T-helper 2 cell (primary cell): ENCODE measurements around the gene HSPA1L.

ENCODE experiments used
- DNase-seq, 5 experiments: peaks; one replicate each; pipeline versions ENCODE4 v3.0.0 to v3.0.0-alpha.2; 2012 to 2022

The HSPA1L gene

DNA sequence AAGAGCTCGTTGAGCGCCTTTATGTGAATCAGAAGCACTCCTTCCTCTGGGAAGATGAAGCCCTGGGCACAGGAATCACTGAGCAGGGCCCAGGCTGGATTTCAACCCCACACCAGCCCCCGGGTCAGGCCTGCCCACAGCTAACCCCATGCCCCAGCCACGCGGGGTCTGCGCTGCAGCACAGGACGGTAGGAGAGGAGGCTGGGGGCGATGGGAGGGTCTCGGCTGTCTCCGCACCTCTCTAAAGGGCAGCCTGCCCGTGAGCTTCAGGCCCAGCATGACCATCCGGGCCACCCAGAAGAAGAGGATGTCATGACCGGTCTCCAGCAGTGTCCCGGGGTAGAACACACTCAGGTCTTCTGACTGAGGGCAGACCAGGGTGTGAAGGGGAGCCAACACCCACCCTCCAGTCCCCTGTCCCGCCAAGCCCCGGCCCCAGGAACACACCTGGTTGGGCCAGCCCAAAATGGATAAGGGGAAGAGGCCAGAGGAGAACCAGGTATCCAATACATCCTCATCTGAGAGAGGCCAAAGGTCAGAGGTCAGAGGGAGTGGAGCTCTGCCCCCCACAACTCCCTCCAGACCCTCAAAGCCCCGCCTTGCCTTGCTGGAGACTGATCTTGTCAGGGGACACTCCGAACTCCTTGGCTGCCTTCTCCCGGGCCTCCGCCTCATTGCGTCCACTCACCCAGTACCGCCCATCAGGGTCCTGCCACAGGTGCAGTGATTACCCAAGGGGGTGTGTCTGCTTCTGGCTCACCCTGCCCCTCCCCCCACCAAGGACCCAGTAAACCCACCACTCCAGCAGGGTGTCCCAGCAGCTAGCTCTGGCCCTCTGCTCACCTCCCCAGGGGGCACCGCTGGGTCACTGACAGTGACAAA is 33.6 kb downstream of the HSPA1L start:
- no peak for DNase-seq

DNA sequence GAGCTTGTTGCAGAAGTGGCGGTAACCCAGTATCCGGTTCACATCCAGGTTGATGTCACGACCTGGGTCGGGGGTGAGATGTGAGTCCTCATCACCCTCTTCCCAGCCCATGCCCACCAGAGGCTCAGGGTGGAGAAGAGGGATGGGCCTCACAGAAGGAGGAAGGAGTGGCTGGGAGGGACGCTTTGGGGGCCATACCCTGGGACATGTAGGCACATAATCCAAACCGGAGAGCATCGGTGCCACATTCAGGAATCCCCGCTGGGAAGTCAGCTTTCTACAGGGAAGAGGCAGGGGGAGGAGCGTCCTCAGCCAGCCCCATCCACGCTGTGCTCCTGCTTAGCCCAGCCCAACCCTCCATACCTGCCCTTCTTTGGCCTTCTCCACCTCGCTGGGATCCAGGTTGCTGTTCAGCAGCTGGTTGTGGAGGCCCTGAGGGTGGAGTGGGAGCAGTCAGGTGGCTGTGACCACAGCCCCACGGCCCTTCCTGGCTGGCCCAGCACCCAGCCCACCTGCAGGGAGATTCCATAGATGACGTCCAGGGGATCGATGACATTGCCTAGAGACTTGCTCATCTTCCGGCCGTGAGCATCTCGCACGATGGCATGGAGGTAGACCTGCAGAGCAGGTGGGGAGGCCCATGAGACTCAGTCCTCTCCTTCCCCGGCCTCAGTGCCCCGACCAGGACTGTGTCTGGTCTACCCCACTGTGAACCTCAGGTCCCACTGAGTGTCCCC is 34.4 kb downstream of the HSPA1L start:
- no peak for DNase-seq

DNA sequence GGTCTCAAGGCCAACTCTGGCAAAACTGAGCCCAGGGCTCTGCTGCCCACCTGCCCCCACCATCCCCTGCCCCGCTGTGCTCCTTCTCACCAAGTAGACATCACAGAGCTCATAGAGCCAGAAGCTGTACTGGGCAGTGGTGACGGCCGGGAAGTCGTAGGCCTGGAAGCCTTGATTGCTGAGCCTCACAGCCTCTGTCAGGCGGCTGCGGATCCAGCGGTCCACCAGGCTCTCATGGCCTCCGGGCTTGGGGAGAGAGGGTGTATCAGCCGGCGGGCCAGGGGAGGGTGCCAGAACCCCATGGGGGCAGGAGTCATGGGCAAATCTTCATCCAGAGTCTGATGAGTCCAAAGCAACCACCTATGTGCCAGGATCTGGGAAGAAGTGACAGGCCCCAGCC is 35.2 kb downstream of the HSPA1L start:
- DNase-seq = no peak

DNA sequence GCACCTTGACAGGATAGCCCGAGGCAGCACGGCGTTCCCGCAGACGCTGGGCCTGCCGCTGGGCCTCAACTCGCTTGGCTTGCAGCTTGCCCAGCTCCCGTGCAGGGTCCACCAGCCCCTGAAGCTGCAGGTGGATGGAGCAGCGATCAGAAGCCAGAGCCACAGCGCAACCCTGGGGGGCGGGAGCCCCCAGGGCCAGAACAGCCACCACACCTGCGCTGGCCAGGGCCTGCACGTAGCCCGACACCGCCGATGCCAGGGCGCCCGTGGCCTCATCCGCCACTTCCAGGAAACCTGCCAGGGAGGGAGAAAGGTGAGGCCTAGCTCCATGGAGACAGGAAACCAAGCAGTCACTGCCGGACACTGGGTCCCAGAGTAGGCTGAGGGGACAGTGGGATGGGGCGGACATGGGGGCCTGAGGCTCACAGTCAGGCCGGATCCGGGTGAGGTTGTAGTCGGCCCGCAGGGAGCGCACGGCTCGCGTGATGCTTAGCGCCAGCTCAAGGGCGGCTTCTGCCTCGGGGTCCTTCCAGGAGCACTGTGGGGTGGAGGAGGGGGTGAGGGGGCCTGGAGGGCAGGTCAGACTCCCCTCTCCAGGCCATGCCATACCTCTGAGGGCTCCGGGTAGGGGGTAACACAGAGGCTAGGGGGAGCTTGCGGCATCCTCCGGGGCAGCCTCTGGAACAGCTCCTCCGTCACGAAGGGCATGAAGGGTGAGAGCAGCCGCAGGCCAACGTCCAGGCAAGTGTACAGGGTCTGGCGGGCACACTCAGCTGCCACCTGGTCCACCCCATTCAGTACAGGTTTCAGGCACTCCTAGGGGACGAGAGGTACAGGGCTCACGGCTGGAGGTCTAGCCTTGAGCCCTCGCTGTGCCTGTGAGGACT is 35.8 kb downstream of the HSPA1L start:
- no peak for DNase-seq

DNA sequence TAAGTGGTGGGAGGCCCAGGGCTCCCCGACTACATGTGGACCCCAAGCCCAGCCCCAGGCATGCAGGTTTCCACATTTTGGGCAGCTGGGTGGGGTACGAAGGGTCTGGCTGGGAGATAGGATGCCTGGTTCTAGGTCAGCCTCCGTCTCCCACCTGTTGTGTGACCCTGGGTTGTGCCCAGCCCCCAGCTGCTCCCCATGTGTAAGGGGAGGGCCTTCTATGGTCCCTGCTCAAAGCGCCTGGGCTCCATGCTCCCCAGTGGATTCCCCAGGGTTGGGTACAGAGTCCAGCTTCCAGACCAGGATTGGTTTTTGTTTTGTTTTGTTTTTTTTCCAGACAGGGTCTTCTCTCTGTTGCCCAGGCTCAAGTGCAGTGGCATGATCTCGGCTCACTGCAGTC is 36.9 kb downstream of the HSPA1L start:
- no peak for DNase-seq

DNA sequence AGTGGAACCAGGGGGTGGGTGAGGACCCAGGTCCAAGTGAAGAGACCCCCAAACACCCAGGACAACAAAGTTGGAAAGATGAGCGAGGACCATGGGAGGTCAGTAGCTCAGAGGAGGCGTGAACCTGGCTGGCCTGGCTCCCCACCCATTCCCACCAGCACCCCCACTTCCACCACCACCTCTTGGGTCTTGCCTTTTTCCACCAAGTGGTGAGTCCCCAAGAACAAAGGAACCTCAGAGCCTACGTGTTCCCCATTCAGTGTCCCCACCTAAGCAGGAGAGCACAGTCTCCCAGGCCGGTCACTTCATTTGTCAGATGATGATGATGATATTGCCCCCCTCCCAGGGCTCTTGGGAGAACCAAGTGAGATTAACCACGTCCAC is 37.4 kb downstream of the HSPA1L start:
- no peak for DNase-seq

DNA sequence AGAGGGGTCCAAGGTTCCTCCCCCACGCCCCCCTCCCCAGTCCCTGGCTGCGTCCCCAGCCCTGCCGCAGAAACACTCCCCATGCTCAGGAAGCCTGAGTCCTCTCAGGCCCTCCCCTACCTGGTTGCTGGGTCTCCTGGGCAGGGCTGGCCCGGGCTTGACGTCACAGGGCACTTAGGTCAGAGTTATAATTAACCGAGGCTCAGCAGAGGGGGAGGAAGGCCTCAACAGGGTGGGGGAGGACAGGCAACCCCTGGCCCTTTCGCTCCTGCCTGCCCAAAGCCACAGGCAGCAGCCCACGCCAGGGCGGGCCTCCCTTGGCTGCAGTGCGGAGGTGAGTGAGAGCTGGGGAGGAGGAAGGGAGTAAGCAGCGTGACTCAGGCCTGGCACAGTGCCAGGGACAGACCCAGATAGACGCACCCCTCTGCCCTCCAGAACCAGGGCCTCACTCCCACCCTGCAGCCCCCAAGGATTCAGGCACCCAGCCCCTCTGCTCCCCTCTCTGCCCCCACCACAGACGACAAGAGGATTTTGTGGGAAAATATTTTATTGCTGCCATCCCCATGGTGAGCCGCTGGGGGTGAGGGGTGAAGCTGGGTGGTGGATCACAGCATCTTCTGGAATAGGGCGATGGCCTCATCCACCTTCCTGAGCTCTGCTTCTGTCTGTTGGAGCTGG is 38.0 kb downstream of the HSPA1L start, which contains the start of gene VWA7:
VWA7 (minus strand) TSS at position 340 of the 678 bp plus-strand sequence. CDS start 549 bp downstream, outside the sequence.
- peak in 4 of 5 experiments; percentile 46 to 79 (median 65) for DNase-seq

DNA sequence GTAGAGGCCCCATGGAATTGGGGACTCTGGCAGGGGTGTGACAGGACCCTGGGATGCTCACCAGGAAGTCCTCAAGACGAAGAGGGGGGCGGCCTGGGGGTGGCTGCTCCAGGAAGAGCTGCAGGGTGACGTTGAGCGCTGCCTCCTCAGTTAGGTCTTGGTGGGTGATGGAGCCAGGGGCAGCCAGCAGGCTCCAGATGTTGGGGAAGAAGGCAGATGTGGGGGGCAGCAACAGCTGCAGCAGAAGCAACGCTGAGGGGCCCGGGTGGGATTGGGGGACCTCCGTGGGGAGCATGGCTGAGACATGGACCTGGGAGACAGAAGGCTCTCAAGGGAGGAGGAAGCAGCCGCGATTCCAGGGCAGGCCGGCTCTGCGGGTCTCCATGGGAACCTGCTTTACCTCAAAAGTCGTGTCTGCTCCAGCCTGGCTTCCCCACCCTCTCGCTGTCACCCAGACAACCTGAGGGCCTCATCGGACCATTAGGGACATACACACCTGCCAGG is 38.5 kb downstream of the HSPA1L start:
- no peak for DNase-seq

DNA sequence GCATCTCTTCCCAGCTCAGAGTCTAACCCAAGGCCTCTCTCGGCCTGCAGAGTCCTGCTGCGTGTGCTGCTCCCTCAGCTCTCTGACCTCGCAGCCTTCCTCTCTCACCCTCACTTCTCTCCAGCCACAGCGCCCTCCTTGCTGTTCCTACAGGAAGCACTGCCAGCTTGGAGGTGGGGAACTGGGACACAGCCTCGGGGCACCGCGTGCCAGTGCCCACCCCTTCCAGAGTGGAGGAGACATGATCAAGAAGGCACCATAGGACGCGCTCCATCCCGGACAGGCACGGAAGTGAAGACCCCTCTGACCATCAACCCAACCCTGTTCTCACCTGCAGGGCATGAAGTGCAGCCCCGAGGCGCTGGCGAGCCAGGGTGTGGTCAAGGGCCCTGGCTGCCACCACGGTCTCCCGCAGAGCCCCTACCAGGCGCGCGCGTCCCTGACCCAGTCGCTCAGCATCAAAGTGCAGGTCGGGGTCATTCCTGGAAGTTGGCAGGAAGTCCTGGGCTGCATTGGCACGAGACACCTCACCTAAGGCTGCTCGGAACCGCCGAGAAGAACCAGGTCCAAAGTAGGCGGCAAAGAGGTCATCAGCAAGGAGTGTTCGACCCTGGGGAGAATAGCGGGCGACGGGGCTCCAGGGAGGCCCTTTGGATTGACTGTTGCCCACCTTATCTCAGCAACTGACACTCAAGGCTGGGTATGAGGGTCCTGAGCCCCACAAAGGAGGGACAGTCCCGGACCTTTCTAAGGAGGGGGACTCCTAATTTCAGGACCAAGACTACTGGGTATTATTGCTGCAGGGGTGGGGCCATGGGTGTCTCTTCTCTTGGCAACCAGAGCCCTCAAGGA is 39.2 kb downstream of the HSPA1L start:
- no peak for DNase-seq

DNA sequence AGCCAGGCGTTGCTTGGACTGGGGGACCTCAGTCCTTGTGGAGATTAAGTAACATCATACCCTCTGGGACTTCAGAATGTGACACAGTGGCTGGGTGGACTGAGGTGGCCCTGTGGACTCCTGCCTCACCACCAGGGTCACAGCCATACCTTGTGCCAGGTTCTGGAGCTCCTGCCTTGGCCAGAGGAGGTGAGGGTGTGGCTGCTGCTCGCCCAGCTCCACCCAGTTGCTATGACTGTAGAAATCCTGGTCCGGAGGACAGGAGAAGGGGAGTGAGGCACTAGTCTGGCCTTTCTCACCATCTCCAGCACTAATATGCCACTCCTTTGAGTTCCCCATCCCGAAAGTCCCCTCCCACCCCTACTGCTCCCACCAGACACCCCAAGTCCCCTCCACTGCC is 39.9 kb downstream of the HSPA1L start:
- no peak for DNase-seq

DNA sequence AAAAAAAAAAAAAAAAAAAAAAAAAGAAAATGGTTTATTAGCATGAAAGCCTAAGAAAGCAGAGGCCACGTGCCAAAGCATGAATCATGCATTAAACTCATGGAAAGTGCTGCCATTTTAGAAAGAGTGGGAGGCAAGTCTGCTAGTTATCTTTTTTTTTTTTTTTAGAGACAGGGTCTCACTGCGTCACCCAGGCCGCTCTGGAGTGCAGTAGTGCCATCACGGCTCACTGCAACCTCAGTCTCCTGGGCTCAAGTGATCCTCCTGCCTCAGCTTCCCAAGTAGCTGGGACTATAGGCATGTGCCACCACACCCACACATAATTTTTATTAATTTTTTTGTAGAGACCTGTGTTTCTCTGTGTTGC is 43.1 kb downstream of the HSPA1L start:
- DNase-seq = no peak

DNA sequence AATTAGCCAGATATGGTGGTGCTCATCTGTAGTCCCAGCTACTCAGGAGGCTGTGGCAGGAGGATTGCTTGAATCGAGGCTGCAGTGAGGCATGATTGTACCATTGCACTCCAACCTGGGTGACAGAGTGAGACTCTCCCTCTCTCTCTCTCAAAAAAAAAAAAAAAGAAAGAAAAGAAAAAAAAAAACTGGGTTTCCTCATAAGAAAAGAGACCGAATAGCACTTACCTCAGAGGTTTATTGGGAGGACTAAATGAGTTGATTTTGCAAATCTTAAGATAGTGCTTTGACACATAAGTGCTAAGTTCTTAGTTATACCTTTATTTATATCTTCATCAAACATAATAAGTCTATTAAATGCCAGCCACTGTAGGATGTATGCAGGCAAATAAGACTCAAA is 44.2 kb downstream of the HSPA1L start:
- DNase-seq = no peak

DNA sequence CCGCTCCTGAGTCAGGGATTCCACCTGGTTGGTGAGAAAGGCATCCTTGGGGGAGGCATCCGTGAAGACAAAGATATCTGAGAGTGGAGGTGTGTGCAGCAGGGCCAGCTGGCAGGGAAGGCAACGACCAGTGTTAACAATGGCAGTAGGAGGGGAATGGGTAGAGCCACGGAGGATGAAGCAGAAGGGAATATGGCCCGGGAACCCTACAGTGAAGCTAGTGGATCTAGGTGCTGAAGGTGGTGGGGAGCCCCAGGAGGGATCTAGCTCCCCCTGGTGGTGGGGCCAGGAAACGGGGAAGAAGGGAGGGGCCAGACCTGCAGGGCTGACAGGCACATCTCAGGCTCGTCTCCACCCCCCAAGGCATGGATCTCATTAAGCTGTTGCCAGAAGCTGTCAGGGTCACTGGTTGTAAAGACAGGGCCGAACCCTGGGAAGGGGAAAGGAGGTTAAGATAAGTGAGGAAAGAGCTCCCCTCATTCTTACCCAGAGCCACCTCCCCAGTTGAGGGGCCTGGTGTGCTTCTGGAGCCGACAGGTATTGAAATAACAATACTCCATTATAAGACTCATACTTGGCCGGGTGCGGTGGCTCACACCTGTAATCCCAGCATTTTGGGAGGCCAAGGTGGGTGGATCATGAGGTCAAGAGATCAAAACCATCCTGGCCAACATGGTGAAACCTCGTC is 45.3 kb downstream of the HSPA1L start:
- DNase-seq = peak; percentile 59 to 81 (median 72)

DNA sequence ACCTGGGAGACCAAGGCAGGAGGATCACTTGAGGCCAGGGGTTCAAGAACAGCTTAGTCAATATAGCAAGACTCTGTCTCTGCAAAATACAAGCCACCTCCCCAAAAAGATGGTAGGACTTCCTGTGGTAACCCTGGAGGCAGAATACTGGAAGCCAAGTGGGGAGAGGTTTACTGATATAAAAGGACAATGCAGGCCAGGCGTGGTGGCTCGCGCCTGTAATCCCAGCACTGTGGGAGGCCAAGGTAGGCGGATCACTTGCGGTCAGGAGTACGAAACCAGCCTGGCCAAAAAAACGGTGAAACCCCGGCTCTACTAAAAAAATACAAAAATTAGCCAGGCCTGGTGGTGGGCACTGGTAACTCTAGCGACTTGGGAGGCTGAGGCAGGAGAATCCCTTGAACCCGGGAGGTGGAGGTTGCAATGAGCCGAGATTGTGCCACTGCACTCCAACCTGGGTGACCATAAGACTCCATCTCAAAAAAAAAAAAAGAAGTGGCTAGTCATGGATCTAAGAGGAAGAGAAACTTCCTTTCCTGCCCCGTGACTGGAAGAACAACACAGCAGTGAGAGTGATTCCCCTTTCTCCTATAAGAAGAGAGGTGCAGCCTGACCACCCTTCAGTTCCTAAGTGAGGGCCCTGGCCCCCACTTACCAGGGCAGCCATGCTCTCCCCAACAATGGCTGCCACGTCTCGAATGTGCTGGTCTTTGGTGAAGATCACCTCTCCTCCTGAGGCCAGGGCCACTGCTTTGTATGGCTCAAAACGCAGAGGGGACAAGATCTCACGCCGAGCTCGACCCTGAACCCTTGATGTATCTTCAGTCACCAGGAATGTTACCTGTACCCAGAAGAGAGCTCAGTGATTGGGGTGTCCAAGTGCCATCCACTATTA is 46.5 kb downstream of the HSPA1L start:
- no peak for DNase-seq

DNA sequence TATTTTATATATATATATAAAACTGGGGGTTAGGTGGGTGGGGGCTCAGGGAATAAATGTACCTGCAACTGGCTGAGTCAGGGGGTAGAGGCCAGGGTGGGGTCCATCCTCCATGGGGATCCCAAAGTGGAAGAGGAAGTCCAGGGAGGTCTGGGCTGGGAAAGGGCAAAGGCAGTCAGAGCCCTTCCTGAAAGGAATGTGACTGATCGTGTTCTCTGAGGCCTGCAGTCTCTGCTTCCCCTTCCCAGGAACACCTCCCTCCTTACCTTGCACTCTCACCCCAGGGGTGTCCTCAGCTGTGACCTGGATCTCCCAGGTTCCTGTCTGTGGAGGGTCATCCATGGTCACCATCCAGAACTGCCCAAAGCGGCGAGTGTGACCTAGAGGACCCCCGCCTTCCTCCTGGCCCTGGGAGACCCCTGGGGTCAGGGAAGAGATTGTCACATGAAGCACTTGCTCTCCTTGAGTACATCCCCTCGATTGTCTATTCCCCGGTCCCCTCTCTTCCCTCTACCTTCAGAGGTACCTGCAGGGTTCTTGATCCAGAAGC is 47.9 kb downstream of the HSPA1L start:
- no peak for DNase-seq

DNA sequence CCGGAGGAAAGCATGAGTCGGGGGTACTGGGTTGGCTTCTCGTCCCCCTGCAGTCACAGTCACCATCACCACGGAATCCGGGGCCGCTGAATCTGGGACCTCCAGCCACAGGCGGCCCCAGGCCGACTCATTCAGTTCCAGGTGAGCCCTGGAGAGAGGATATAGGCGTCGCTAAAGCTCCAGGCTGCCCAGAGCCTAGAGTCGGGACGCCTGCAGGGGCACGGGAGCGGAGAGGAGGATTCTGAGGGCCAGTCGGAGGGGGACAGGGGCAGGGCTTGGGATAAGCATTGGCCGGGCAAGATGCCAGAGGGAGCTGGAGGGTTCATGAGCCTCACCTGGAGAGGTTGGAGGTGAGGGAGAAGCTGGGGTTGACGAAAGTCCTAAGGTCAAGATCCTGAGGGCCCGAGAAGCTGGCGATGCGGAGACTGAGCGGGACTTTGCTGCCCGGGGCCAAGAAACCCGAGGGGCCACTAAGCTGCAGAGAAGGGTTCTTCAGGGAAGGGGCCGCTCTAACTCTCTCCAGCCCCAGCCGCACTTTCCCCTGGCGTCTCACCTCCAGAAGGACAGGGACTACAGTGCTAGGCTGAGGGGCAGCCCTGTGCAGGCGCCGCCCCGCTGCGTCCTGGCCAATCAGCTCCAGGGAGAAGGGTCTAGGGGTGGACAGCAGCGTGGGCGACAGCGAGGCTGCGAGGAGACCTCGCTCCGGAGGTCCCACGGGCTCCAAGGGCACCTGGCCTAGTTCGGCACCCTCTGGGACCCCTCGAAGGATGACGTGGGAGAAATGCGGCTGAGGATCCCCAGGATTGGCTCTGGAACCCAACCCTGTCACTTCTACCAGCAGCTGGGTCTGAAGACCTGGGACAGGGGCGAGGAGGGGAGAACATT is 48.9 kb downstream of the HSPA1L start:
- no peak for DNase-seq

DNA sequence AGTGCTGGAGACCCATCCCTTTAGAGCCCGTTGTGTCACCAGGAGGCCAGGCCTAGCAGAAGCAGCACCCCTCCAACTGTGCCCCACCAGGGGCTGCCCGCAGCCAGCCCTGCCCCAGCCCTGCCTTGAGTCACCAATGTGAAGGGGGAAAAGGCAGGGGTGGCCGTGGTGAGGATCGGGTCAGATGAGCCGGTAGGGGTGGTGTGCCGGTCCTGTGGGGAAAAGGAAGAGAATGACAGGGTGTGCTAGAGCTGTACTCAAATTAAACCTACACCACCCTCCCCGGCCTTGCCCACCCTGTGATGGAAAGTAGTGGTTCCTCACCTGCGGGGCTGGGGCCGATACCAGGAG is 49.5 kb downstream of the HSPA1L start:
- no peak for DNase-seq

DNA sequence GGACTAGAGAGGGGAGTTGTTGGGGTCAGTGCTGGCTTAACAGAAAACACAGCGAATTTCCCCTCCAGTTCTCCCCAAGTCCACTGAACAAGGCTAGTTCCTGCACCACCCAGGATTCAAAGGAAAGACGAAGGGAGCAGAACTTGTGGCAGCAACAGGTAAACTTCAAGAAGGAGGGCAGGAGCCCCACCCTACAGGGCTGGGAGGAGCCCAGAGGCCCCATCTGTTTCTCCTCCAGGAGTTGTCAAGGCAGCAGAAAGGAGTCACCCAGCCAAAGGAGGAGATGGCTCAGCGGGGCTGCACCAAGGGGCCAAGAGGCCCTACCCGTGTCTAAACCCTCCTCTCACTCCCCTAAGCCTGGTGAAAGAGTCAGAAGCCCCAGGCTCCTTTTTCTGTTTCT is 50.9 kb downstream of the HSPA1L start:
- DNase-seq = no peak
